Ovary (tissue), 3 donors: ENCODE data around the gene C2CD2L.

Source experiments
- EP300 ChIP-seq: sonication (generic); formaldehyde crosslinking; IDR thresholded peaks from one replicate; pipeline ENCODE4 v1.6.1; 2017; ENCODE audit warnings: antibody characterized with exemption
- POLR2A ChIP-seq: fragments of 450-650 bp; IDR thresholded peaks from one replicate; pipeline ENCODE4 v1.6.1; 2017; ENCODE audit warnings: antibody characterized with exemption, mild to moderate bottlenecking, moderate library complexity
- TF ChIP-seq, protein P1 (sequence below), 3 donors: fragments of 450-650 bp in 2 of 3; fragments of 200-600 bp in 1 of 3; IDR thresholded peaks; one replicate each; pipeline versions ENCODE4 v1.5.1 to v1.8.0; 2016 to 2022; ENCODE audit warnings: antibody characterized with exemption in 3 of 3, mild to moderate bottlenecking in 1 of 3
- donor health status: DM: no; HTN: no; CAD: no.

GRCh38 chr11:119093942-119094815 is 13.0 kb upstream of the C2CD2L start:
- TF ChIP-seq, protein P1, sequence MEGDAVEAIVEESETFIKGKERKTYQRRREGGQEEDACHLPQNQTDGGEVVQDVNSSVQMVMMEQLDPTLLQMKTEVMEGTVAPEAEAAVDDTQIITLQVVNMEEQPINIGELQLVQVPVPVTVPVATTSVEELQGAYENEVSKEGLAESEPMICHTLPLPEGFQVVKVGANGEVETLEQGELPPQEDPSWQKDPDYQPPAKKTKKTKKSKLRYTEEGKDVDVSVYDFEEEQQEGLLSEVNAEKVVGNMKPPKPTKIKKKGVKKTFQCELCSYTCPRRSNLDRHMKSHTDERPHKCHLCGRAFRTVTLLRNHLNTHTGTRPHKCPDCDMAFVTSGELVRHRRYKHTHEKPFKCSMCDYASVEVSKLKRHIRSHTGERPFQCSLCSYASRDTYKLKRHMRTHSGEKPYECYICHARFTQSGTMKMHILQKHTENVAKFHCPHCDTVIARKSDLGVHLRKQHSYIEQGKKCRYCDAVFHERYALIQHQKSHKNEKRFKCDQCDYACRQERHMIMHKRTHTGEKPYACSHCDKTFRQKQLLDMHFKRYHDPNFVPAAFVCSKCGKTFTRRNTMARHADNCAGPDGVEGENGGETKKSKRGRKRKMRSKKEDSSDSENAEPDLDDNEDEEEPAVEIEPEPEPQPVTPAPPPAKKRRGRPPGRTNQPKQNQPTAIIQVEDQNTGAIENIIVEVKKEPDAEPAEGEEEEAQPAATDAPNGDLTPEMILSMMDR (IDR thresholded peaks at IDR 0.05), result no peak
- no peak for TF ChIP-seq POLR2A
- no peak for TF ChIP-seq EP300
